ENCODE data around the gene TOPBP1. TPM values are rescaled to one million over a fixed set of nuclear protein-coding genes. Genes with fewer than 3 reads are reported as not detected.

Gene TOPBP1
- total RNA-seq, 1 donor from 2014 or later, result 21.4 TPM

GRCh38 chr3:133592843-133593242 is 68.9 kb downstream of the TOPBP1 start:
- H3K9me3 ChIP-seq (ENCODE audit: control insufficient read depth in 3 of 3, low read length in 3 of 3), result no peaks in the 10 kb centered on the region
- no peak overlapping the region for H3K27ac ChIP-seq (ENCODE audit: low read depth, low read length)
- peaks cover 7 to 20% (median 13%) of the 10 kb centered on the region in 3 donors for H3K36me3 ChIP-seq (ENCODE audit: control insufficient read depth in 3 of 3, insufficient read depth in 3 of 3, low read length in 3 of 3)
- no peak overlapping the region for H3K9ac ChIP-seq (ENCODE audit: low read depth in 1 of 3, low read length in 3 of 3)
- H3K4me3 ChIP-seq (ENCODE audit: low read length in 3 of 3), result no peak overlapping the region
- no peaks in the 10 kb centered on the region for H3K27me3 ChIP-seq (ENCODE audit: control insufficient read depth in 3 of 3, insufficient read depth in 3 of 3, low read length in 3 of 3)
- peaks cover 0 to 4% (median 0%) of the 10 kb centered on the region in 3 donors for H3K4me1 ChIP-seq (ENCODE audit: control insufficient read depth in 3 of 3, insufficient read depth in 3 of 3, low read length in 3 of 3)

GRCh38 chr3:133591271-133591742 is 70.4 kb downstream of the TOPBP1 start:
- H3K4me3 ChIP-seq (ENCODE audit: low read length in 3 of 3), result no peak overlapping the region
- H3K27me3 ChIP-seq (ENCODE audit: control insufficient read depth in 3 of 3, insufficient read depth in 3 of 3, low read length in 3 of 3), result no peaks in the 10 kb centered on the region
- H3K9me3 ChIP-seq (ENCODE audit: control insufficient read depth in 3 of 3, low read length in 3 of 3), result no peaks in the 10 kb centered on the region
- H3K9ac ChIP-seq (ENCODE audit: low read depth in 1 of 3, low read length in 3 of 3), result no peak overlapping the region
- no peak overlapping the region for H3K27ac ChIP-seq (ENCODE audit: low read depth, low read length)
- peaks cover 0 to 4% (median 0%) of the 10 kb centered on the region in 3 donors for H3K4me1 ChIP-seq (ENCODE audit: control insufficient read depth in 3 of 3, insufficient read depth in 3 of 3, low read length in 3 of 3)
- H3K36me3 ChIP-seq (ENCODE audit: control insufficient read depth in 3 of 3, insufficient read depth in 3 of 3, low read length in 3 of 3), result peaks cover 12 to 32% (median 26%) of the 10 kb centered on the region in 3 donors

- H3K9ac ChIP-seq (ENCODE audit: low read depth in 1 of 3, low read length in 3 of 3), result no peak overlapping the region
- H3K4me3 ChIP-seq (ENCODE audit: low read length in 3 of 3), result no peak overlapping the region
- H3K27ac ChIP-seq (ENCODE audit: low read depth, low read length), result no peak overlapping the region
- peaks cover 26 to 48% (median 37%) of the 10 kb centered on the region in 3 donors for H3K36me3 ChIP-seq (ENCODE audit: control insufficient read depth in 3 of 3, insufficient read depth in 3 of 3, low read length in 3 of 3)
- no peaks in the 10 kb centered on the region for H3K27me3 ChIP-seq (ENCODE audit: control insufficient read depth in 3 of 3, insufficient read depth in 3 of 3, low read length in 3 of 3)
- peaks cover 0 to 4% (median 0%) of the 10 kb centered on the region in 3 donors for H3K4me1 ChIP-seq (ENCODE audit: control insufficient read depth in 3 of 3, insufficient read depth in 3 of 3, low read length in 3 of 3)
- no peaks in the 10 kb centered on the region for H3K9me3 ChIP-seq (ENCODE audit: control insufficient read depth in 3 of 3, low read length in 3 of 3)
These were observed 72.2 kb downstream of the TOPBP1 start for GRCh38 chr3:133589503-133589902.

GRCh38 chr3:133588784-133589465 is 72.8 kb downstream of the TOPBP1 start:
- no peaks in the 10 kb centered on the region for H3K9me3 ChIP-seq (ENCODE audit: control insufficient read depth in 3 of 3, low read length in 3 of 3)
- H3K4me1 ChIP-seq (ENCODE audit: control insufficient read depth in 3 of 3, insufficient read depth in 3 of 3, low read length in 3 of 3), result peaks cover 0 to 4% (median 0%) of the 10 kb centered on the region in 3 donors
- no peak overlapping the region for H3K4me3 ChIP-seq (ENCODE audit: low read length in 3 of 3)
- no peak overlapping the region for H3K9ac ChIP-seq (ENCODE audit: low read depth in 1 of 3, low read length in 3 of 3)
- no peaks in the 10 kb centered on the region for H3K27me3 ChIP-seq (ENCODE audit: control insufficient read depth in 3 of 3, insufficient read depth in 3 of 3, low read length in 3 of 3)
- no peak overlapping the region for H3K27ac ChIP-seq (ENCODE audit: low read depth, low read length)
- peaks cover 30 to 54% (median 42%) of the 10 kb centered on the region in 3 donors for H3K36me3 ChIP-seq (ENCODE audit: control insufficient read depth in 3 of 3, insufficient read depth in 3 of 3, low read length in 3 of 3)

- Histone ChIP-seq H3K36me3 (ENCODE audit: control insufficient read depth in 3 of 3, insufficient read depth in 3 of 3, low read length in 3 of 3) (peaks cover 32 to 62% (median 50%) of the 10 kb centered on the region in 3 donors), H3K4me3 (ENCODE audit: low read length in 3 of 3) (no peak overlapping the region), H3K9ac (ENCODE audit: low read depth in 1 of 3, low read length in 3 of 3) (no peak overlapping the region), H3K4me1 (ENCODE audit: control insufficient read depth in 3 of 3, insufficient read depth in 3 of 3, low read length in 3 of 3) (peaks cover 0 to 4% (median 0%) of the 10 kb centered on the region in 3 donors), H3K27ac (ENCODE audit: low read depth, low read length) (no peak overlapping the region), H3K9me3 (ENCODE audit: control insufficient read depth in 3 of 3, low read length in 3 of 3) (no peaks in the 10 kb centered on the region), H3K27me3 (ENCODE audit: control insufficient read depth in 3 of 3, insufficient read depth in 3 of 3, low read length in 3 of 3) (no peaks in the 10 kb centered on the region)
These were observed 73.7 kb downstream of the TOPBP1 start for GRCh38 chr3:133588035-133588434.

GRCh38 chr3:133583396-133583795 is 78.3 kb downstream of the TOPBP1 start:
- H3K4me3 ChIP-seq (ENCODE audit: low read length in 3 of 3), result no peak overlapping the region
- H3K27me3 ChIP-seq (ENCODE audit: control insufficient read depth in 3 of 3, insufficient read depth in 3 of 3, low read length in 3 of 3), result no peaks in the 10 kb centered on the region
- no peaks in the 10 kb centered on the region for H3K9me3 ChIP-seq (ENCODE audit: control insufficient read depth in 3 of 3, low read length in 3 of 3)
- peaks cover 35 to 59% (median 56%) of the 10 kb centered on the region in 3 donors for H3K36me3 ChIP-seq (ENCODE audit: control insufficient read depth in 3 of 3, insufficient read depth in 3 of 3, low read length in 3 of 3)
- no peak overlapping the region for H3K27ac ChIP-seq (ENCODE audit: low read depth, low read length)
- H3K9ac ChIP-seq (ENCODE audit: low read depth in 1 of 3, low read length in 3 of 3), result no peak overlapping the region
- H3K4me1 ChIP-seq (ENCODE audit: control insufficient read depth in 3 of 3, insufficient read depth in 3 of 3, low read length in 3 of 3), result peaks cover 3 to 10% (median 8%) of the 10 kb centered on the region in 3 donors

- Histone ChIP-seq H3K4me1 (ENCODE audit: control insufficient read depth in 3 of 3, insufficient read depth in 3 of 3, low read length in 3 of 3) (peaks cover 27 to 36% (median 32%) of the 10 kb centered on the region in 3 donors), H3K36me3 (ENCODE audit: control insufficient read depth in 3 of 3, insufficient read depth in 3 of 3, low read length in 3 of 3) (peaks cover 17 to 36% (median 33%) of the 10 kb centered on the region in 3 donors), H3K9me3 (ENCODE audit: control insufficient read depth in 3 of 3, low read length in 3 of 3) (no peaks in the 10 kb centered on the region), H3K9ac (ENCODE audit: low read depth in 1 of 3, low read length in 3 of 3) (peak overlapping the region in 1 of 3 donors; percentile 47), H3K27ac (ENCODE audit: low read depth, low read length) (no peak overlapping the region), H3K27me3 (ENCODE audit: control insufficient read depth in 3 of 3, insufficient read depth in 3 of 3, low read length in 3 of 3) (no peaks in the 10 kb centered on the region), H3K4me3 (ENCODE audit: low read length in 3 of 3) (peak overlapping the region in 1 of 3 donors; percentile 26)
These were observed 83.1 kb downstream of the TOPBP1 start for GRCh38 chr3:133578548-133579191.

GRCh38 chr3:133576169-133576568 is 85.6 kb downstream of the TOPBP1 start:
- H3K4me3 ChIP-seq (ENCODE audit: low read length in 3 of 3), result peak overlapping the region in 1 of 3 donors; percentile 39
- peak overlapping the region; percentile 10 for H3K27ac ChIP-seq (ENCODE audit: low read depth, low read length)
- peaks cover 13 to 25% (median 20%) of the 10 kb centered on the region in 3 donors for H3K36me3 ChIP-seq (ENCODE audit: control insufficient read depth in 3 of 3, insufficient read depth in 3 of 3, low read length in 3 of 3)
- H3K27me3 ChIP-seq (ENCODE audit: control insufficient read depth in 3 of 3, insufficient read depth in 3 of 3, low read length in 3 of 3), result no peaks in the 10 kb centered on the region
- H3K4me1 ChIP-seq (ENCODE audit: control insufficient read depth in 3 of 3, insufficient read depth in 3 of 3, low read length in 3 of 3), result peaks cover 33 to 41% (median 36%) of the 10 kb centered on the region in 3 donors
- no peak overlapping the region for H3K9ac ChIP-seq (ENCODE audit: low read depth in 1 of 3, low read length in 3 of 3)
- no peaks in the 10 kb centered on the region for H3K9me3 ChIP-seq (ENCODE audit: control insufficient read depth in 3 of 3, low read length in 3 of 3)

- Histone ChIP-seq H3K9ac (ENCODE audit: low read depth in 1 of 3, low read length in 3 of 3) (peak overlapping the region; percentile 87 to 95 (median 91)), H3K4me1 (ENCODE audit: control insufficient read depth in 3 of 3, insufficient read depth in 3 of 3, low read length in 3 of 3) (peaks cover 35 to 46% (median 36%) of the 10 kb centered on the region in 3 donors), H3K9me3 (ENCODE audit: control insufficient read depth in 3 of 3, low read length in 3 of 3) (no peaks in the 10 kb centered on the region), H3K27me3 (ENCODE audit: control insufficient read depth in 3 of 3, insufficient read depth in 3 of 3, low read length in 3 of 3) (no peaks in the 10 kb centered on the region), H3K27ac (ENCODE audit: low read depth, low read length) (peak overlapping the region; percentile 91), H3K36me3 (ENCODE audit: control insufficient read depth in 3 of 3, insufficient read depth in 3 of 3, low read length in 3 of 3) (peaks cover 13 to 25% (median 20%) of the 10 kb centered on the region in 3 donors), H3K4me3 (ENCODE audit: low read length in 3 of 3) (peak overlapping the region; percentile 78 to 92 (median 86))
These were observed 86.7 kb downstream of the TOPBP1 start for GRCh38 chr3:133575086-133575485.
